HepG2 (cell line): ENCODE results near the gene MRPL36. TPM values are rescaled to one million over a fixed set of nuclear protein-coding genes. Genes with fewer than 3 reads are reported as not detected.

ENCODE experiments used
- CREB1 ChIP-seq, 2 experiments: fragments of 450-650 bp in 1 of 2; IDR thresholded peaks; 2 replicates each; pipeline ENCODE4 v1.6.1; 2016 to 2017; ENCODE audit warnings: control low read depth in 1 of 2, mild to moderate bottlenecking in 1 of 2, missing compliant biosample characterization in 1 of 2, missing genetic modification characterization in 1 of 2
- EED ChIP-seq: sonication (generic); formaldehyde crosslinking; IDR thresholded peaks from 2 replicates; pipeline ENCODE4 v1.5.0; 2020; ENCODE audit warnings: mild to moderate bottlenecking, missing genetic modification reagents
- ETS1 ChIP-seq: sonication (generic); formaldehyde crosslinking; IDR thresholded peaks from 2 replicates; pipeline ENCODE4 v1.4.0; 2020; ENCODE audit warnings: missing genetic modification reagents
- KLF11 ChIP-seq: IDR thresholded peaks from 2 replicates; pipeline ENCODE4 v1.6.1; 2016; ENCODE audit warnings: missing compliant biosample characterization
- NR0B2 ChIP-seq: sonication (generic); formaldehyde crosslinking; IDR thresholded peaks from 2 replicates; pipeline ENCODE4 v1.4.0; 2020; ENCODE audit warnings: mild to moderate bottlenecking, missing genetic modification reagents
- POGZ ChIP-seq: sonication (generic); formaldehyde crosslinking; IDR thresholded peaks from 2 replicates; pipeline ENCODE4 v1.4.0; 2020; ENCODE audit warnings: mild to moderate bottlenecking, missing genetic modification reagents
- SAFB2 ChIP-seq: sonication (generic); formaldehyde crosslinking; IDR thresholded peaks from 2 replicates; pipeline ENCODE4 v1.5.1; 2020; ENCODE audit warnings: missing genetic modification reagents, low read depth, mild to moderate bottlenecking, borderline replicate concordance
- ZBTB44 ChIP-seq: sonication (generic); formaldehyde crosslinking; IDR thresholded peaks from 2 replicates; pipeline ENCODE4 v1.4.0; 2020; ENCODE audit warnings: missing genetic modification reagents
- ZFP36 ChIP-seq: fragments of 150-350 bp; IDR thresholded peaks from 2 replicates; pipeline ENCODE4 v1.6.1; 2018; ENCODE audit warnings: borderline replicate concordance, low read length, low read depth; ENCODE audit not compliant: partially characterized antibody
- ZIK1 ChIP-seq: sonication (generic); formaldehyde crosslinking; IDR thresholded peaks from 2 replicates; pipeline ENCODE4 v1.5.0; 2020; ENCODE audit warnings: mild to moderate bottlenecking, low read depth, missing genetic modification reagents, borderline replicate concordance
- ZNF432 ChIP-seq: sonication (generic); formaldehyde crosslinking; IDR thresholded peaks from 2 replicates; pipeline ENCODE4 v1.5.0; 2020; ENCODE audit warnings: missing genetic modification reagents, mild to moderate bottlenecking, borderline replicate concordance
- ZNF501 ChIP-seq: sonication (generic); formaldehyde crosslinking; IDR thresholded peaks from 2 replicates; pipeline ENCODE4 v1.5.1; 2020; ENCODE audit warnings: mild to moderate bottlenecking, moderate library complexity, missing genetic modification reagents
- ZNF567 ChIP-seq: sonication (generic); formaldehyde crosslinking; IDR thresholded peaks from 2 replicates; pipeline ENCODE4 v1.8.1; 2023; ENCODE audit warnings: mild to moderate bottlenecking, missing genetic modification reagents, borderline replicate concordance
- ZNF619 ChIP-seq: sonication (generic); formaldehyde crosslinking; IDR thresholded peaks from 2 replicates; pipeline ENCODE4 v1.4.0; 2020; ENCODE audit warnings: mild to moderate bottlenecking, missing genetic modification reagents
- ZNF747 ChIP-seq: sonication (generic); formaldehyde crosslinking; IDR thresholded peaks from 2 replicates; pipeline ENCODE4 v1.8.1; 2023; ENCODE audit warnings: missing genetic modification reagents, mild to moderate bottlenecking, borderline replicate concordance
- polyA plus RNA-seq, 8 experiments: library from polyadenylated mRNA; depleted of rRNA in 3 of 8; stranded (reverse) in 7 of 8; unstranded in 1 of 8; fragments of >200 nt; fragmentation: Illumina TruSeq in 4 of 8; extraction: Trizol in 4 of 8; gene quantifications; 2 replicates each; pipeline versions ENCODE4 v1.2.1 to v1.2.3, GENCODE V29; 2011 to 2016; ENCODE audit warnings: low read depth in 4 of 8, missing spikeins in 1 of 8, mixed read lengths in 1 of 8; ENCODE audit not compliant: insufficient read depth in 1 of 8
- total RNA-seq, 5 experiments: library from RNA; depleted of rRNA; stranded (reverse); fragments of >200 nt; fragmentation: Illumina TruSeq; extraction: Trizol; gene quantifications; 2 replicates each; pipeline ENCODE4 v1.2.3, GENCODE V29; 2016; ENCODE audit warnings: low read depth in 1 of 5
- TF ChIP-seq, protein P1 (sequence below): sonication (generic); formaldehyde crosslinking; conservative IDR thresholded peaks from 2 replicates; pipeline ENCODE4 v1.8.0; 2022; ENCODE audit warnings: missing genetic modification reagents
- TF ChIP-seq, protein P2 (sequence below): sonication (generic); formaldehyde crosslinking; IDR thresholded peaks from 2 replicates; pipeline ENCODE4 v1.5.0; 2020; ENCODE audit warnings: mild to moderate bottlenecking, missing genetic modification reagents
- TF ChIP-seq, protein P3 (sequence below): sonication (generic); IDR thresholded peaks from 2 replicates; pipeline ENCODE4 v1.6.1; 2016; ENCODE audit warnings: low read depth, borderline replicate concordance

MRPL36 gene
- total and polyA plus RNA-seq, 2 of the 13 experiments (the other 11 are each of a cell fraction or from before 2014, with no cell fraction given) = 71.3 to 113 TPM

GRCh38 chr5:1801222-1801966, 1.8 kb upstream of the MRPL36 start, which contains the start of gene NDUFS6 (continued):
- TF ChIP-seq, protein P1, sequence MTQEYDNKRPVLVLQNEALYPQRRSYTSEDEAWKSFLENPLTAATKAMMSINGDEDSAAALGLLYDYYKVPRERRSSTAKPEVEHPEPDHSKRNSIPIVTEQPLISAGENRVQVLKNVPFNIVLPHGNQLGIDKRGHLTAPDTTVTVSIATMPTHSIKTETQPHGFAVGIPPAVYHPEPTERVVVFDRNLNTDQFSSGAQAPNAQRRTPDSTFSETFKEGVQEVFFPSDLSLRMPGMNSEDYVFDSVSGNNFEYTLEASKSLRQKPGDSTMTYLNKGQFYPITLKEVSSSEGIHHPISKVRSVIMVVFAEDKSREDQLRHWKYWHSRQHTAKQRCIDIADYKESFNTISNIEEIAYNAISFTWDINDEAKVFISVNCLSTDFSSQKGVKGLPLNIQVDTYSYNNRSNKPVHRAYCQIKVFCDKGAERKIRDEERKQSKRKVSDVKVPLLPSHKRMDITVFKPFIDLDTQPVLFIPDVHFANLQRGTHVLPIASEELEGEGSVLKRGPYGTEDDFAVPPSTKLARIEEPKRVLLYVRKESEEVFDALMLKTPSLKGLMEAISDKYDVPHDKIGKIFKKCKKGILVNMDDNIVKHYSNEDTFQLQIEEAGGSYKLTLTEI (CRISPR knock-in tag) = no peak
- TF ChIP-seq ZNF567 (CRISPR knock-in tag) (no peak; the same call in 1 of the 2 replicates), ZNF747 (CRISPR knock-in tag) (no peak), POGZ (CRISPR knock-in tag) (peak; percentile 69), ZNF501 (CRISPR knock-in tag) (peak; percentile 90; the same call in 1 of the 2 replicates), CREB1 (IDR thresholded peaks at IDR 0.05) (no peak), CREB1 (CRISPR knock-in tag; IDR thresholded peaks at IDR 0.05) (no peak), SAFB2 (CRISPR knock-in tag) (peak; percentile 82; the same call in 1 of the 2 replicates), NR0B2 (peak; percentile 63; the same call in 1 of the 2 replicates), ZIK1 (peak; percentile 83; the same call in 1 of the 2 replicates), ZNF432 (CRISPR knock-in tag) (no peak), EED (CRISPR knock-in tag) (no peak), ETS1 (CRISPR knock-in tag) (0 out of 2 replicates have a peak, but pooled peaks have one; percentile 46), ZFP36 (no peak), ZNF619 (CRISPR knock-in tag) (0 out of 2 replicates have a peak, but pooled peaks have one; percentile 66), KLF11 (CRISPR knock-in tag) (no peak), ZBTB44 (CRISPR knock-in tag) (no peak)
- TF ChIP-seq, protein P2, sequence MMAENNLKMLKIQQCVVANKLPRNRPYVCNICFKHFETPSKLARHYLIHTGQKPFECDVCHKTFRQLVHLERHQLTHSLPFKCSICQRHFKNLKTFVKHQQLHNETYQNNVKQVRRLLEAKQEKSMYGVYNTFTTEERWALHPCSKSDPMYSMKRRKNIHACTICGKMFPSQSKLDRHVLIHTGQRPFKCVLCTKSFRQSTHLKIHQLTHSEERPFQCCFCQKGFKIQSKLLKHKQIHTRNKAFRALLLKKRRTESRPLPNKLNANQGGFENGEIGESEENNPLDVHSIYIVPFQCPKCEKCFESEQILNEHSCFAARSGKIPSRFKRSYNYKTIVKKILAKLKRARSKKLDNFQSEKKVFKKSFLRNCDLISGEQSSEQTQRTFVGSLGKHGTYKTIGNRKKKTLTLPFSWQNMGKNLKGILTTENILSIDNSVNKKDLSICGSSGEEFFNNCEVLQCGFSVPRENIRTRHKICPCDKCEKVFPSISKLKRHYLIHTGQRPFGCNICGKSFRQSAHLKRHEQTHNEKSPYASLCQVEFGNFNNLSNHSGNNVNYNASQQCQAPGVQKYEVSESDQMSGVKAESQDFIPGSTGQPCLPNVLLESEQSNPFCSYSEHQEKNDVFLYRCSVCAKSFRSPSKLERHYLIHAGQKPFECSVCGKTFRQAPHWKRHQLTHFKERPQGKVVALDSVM (CRISPR knock-in tag) = 0 out of 2 replicates have a peak, but pooled peaks have one; percentile 21
- TF ChIP-seq, protein P3, sequence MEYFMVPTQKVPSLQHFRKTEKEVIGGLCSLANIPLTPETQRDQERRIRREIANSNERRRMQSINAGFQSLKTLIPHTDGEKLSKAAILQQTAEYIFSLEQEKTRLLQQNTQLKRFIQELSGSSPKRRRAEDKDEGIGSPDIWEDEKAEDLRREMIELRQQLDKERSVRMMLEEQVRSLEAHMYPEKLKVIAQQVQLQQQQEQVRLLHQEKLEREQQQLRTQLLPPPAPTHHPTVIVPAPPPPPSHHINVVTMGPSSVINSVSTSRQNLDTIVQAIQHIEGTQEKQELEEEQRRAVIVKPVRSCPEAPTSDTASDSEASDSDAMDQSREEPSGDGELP = peak; percentile 30; the same call in 1 of the 2 replicates
